ENCODE data around the gene TCF7L1.
"Not testable (repeated sequence)": the region's sequence is repeated elsewhere in the genome, so short reads cannot be mapped to it uniquely, and the experiment has no call there.

The TCF7L1 gene

DNA sequence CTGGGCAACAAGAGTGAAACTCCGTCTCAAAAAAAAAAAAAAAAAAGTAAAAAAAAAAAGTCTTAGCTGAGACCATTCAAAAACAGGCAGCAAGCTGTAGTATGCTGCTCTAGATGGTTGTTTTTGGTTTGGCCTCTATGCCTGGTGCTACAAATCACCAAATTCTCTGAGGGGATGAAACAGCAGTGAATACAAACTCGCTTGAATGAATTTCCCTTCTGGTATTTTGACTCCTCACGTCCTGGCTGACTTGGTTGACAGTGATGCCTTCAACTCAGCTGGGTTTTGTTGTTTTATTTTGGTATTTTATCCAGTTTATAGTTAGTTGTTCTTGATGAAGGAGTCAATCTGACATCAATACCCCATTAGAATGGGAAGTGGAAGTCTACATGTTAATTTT, 3.3 kb upstream of the TCF7L1 start:
- DNase-seq (ENCODE audit: low read depth) = no peak
- H3K4me3 ChIP-seq (ENCODE audit: low read depth, low read length) = no peak overlapping the region

GRCh38 chr2:85130407-85130806, 2.8 kb upstream of the TCF7L1 start:
- H3K4me3 ChIP-seq (ENCODE audit: low read depth, low read length) = no peak overlapping the region
- no peak for DNase-seq (ENCODE audit: low read depth)

- no peak overlapping the region for H3K4me3 ChIP-seq (ENCODE audit: low read depth, low read length)
- DNase-seq (ENCODE audit: low read depth) = no peak
These were observed 2.1 kb upstream of the TCF7L1 start for GRCh38 chr2:85131116-85131515.

GRCh38 chr2:85132397-85132796, 795 bp upstream of the TCF7L1 start:
- peak overlapping the region; percentile 77 for H3K4me3 ChIP-seq (ENCODE audit: low read depth, low read length)
- no peak for DNase-seq (ENCODE audit: low read depth)

- DNase-seq (ENCODE audit: low read depth) = no peak
These were observed 611 bp downstream of the TCF7L1 start for GRCh38 chr2:85133751-85134254.

GRCh38 chr2:85134255-85134895, 1.2 kb downstream of the TCF7L1 start:
- peak overlapping the region; percentile 77 for H3K4me3 ChIP-seq (ENCODE audit: low read depth, low read length)
- DNase-seq (ENCODE audit: low read depth) = no peak

More at GRCh38 chr2:85133751-85134254, 611 bp downstream of the TCF7L1 start:
- H3K4me3 ChIP-seq (ENCODE audit: low read depth, low read length) = peak overlapping the region; percentile 77

DNA sequence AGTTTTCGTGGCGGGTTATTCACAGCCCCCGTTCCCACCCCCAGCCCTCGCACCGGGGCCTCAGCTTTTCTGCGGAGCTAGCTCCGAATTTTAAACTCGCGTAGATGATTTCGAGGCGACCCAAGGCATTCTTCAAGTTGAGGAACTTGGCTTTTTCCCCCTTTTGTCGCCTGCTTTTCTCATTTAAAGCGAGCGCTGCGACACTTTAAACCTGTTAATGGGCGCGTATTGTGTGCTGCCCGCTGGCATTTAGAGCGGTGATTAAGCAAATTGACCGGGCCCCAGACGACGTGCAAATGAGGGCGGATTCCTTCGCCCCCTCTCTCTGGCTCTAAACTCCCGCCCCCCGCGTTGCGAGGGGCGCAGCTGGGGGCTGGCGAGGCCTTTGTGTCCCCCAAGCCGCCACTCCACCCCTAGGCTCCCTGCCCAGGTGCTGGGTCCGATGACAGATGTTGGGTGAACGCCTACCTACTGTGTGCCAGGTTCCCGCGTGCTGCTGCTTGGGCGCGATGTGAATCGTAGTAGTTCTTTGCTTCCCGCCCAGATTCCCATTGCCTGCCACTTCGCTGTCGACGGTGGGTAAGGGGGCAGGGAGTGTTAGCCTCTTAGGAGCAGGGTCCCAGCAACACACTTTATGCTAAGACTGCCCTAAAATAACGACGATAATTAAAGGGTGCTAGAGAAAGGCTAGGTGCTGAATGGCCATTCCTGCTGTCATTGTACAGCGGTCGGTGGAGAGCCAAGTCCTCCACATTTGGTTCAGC, 1.9 kb downstream of the TCF7L1 start:
- DNase-seq (ENCODE audit: low read depth) = no peak
- H3K4me3 ChIP-seq (ENCODE audit: low read depth, low read length) = peak overlapping the region; percentile 77

DNA sequence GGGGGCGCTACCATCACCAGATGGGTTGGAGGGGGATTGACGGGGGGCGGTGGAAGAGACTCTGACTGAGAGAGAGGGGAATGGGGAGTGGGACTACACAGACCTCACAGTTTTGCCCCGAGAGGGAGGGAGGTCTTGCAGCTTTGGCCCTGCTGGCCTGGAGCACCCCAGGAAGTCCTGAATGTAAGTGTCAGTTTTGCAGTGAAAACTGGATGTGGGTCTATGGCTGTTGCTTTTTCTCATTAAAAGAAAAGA, 2.4 kb downstream of the TCF7L1 start:
- no peak for DNase-seq (ENCODE audit: low read depth)
- H3K4me3 ChIP-seq (ENCODE audit: low read depth, low read length) = no peak overlapping the region

GRCh38 chr2:85137156-85137555, 4.0 kb downstream of the TCF7L1 start:
- H3K4me3 ChIP-seq (ENCODE audit: low read depth, low read length) = no peak overlapping the region
- no peak for DNase-seq (ENCODE audit: low read depth)

DNA sequence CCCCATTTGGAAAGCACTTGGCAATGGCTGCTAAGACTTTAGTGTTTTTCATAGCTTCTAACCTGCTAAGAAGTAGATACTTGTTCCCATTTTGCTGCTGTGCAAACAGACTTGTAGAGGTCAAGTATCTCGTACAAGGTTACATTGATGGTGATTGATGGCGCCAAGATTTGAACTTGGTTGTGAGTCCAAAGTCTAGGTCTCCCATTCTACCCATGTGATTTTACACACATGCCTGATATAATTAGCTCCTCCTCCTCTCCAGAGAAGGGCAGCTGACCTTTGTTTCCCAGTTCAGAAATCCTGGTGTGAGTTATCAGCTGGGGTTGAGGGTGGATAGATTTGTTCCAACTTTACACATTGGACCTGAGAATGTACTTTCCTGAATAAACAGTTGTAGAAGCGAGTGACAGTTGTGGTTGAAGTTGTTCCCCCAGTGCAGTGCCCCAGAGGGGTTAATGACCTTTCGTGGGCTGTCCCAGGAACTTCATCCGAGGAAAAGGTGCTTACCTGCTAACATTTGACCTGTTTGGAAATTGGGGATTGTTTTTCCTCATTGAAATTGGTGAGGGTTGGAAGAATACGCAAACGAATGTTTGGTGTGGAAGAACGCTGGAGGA, 10.4 kb downstream of the TCF7L1 start:
- no peak for DNase-seq (ENCODE audit: low read depth)
- H3K4me3 ChIP-seq (ENCODE audit: low read depth, low read length) = no peak overlapping the region

- DNase-seq (ENCODE audit: low read depth) = no peak
- H3K4me3 ChIP-seq (ENCODE audit: low read depth, low read length) = no peak overlapping the region
These were observed 12.1 kb downstream of the TCF7L1 start for GRCh38 chr2:85145116-85145820.

DNA sequence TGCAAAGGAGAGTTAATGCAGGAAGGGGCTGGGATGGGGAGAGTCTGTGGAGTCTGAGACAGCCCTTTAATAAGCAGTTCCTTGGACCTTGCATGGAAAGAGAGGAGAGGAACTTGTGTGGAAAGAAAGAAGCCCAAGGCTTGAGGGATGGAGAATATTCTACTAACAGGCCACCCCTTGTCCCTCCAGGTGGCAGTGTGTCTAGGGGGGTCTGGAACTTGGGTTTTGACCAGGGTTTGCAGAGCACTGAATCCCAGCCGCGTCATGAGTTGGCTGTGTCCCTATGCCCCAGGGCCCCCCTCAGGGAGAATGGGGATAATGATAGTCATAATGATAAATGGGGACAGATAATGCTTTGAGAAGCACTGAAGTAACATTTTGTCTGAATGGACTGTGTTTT, 15.0 kb downstream of the TCF7L1 start:
- no peak overlapping the region for H3K4me3 ChIP-seq (ENCODE audit: low read depth, low read length)
- DNase-seq (ENCODE audit: low read depth) = no peak

- H3K4me3 ChIP-seq (ENCODE audit: low read depth, low read length) = no peak overlapping the region
- no peak for DNase-seq (ENCODE audit: low read depth)
These were observed 17.8 kb downstream of the TCF7L1 start for GRCh38 chr2:85151026-85151425.

- DNase-seq (ENCODE audit: low read depth) = no peak
These were observed 19.7 kb downstream of the TCF7L1 start for GRCh38 chr2:85152895-85153294.

DNA sequence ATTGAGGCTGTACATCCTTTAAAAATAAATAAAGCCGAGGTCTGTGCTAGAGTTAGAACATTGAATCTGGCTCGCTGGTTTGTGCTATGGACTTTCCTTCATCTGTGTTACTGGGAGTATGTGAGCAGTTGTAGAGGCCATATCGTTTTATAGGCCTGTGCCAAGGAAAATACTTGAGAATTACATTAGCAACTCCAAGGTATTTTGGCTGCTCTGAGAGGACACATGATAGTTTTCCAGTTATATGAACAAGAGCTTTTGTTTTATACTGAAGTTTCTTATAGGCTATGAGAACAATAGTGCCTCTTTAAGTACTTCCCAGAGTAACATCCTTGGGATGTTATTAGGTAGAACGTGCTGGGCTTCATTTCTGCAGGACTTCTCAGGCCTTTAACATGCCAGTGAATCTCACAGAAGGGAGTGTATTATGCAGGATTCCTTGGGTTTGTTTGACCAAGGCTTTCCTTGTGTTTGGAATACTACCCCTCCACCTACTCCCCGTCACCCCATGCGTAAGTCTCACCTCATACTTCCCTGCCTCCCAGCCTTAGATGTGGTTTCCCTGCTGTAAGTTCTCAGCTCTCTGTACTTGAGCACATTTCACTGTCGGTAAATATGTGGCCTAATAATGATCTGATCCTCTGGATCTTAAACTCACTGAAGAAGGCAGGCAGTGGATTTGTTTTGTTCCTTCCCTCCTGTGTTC, 21.0 kb downstream of the TCF7L1 start:
- DNase-seq (ENCODE audit: low read depth) = no peak
- H3K4me3 ChIP-seq (ENCODE audit: low read depth, low read length) = no peak overlapping the region

More at GRCh38 chr2:85152895-85153294, 19.7 kb downstream of the TCF7L1 start:
- no peak overlapping the region for H3K4me3 ChIP-seq (ENCODE audit: low read depth, low read length)

- DNase-seq (ENCODE audit: low read depth) = not testable (repeated sequence)
These were observed 21.9 kb downstream of the TCF7L1 start for GRCh38 chr2:85155082-85155481.

DNA sequence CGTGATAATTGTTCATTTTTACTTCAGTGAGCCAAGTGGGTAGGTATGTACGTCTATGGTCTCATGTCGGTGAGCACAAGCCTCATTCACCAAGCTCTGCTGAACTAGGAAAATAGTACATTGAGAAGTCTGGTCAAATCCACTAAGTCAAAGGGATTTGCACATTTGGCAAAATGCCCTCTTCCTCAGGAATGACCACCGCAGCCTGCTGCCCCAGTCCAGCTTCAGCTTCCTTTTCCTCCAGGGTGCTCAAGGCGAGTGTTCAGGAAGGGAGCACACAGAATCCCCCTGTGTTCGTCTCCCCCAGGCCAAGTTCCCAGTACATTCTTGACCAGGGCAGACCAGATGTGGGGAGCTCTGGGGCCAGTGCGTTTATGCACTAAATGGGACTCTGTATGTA, 23.0 kb downstream of the TCF7L1 start:
- DNase-seq (ENCODE audit: low read depth) = no peak
- H3K4me3 ChIP-seq (ENCODE audit: low read depth, low read length) = no peak overlapping the region

More at GRCh38 chr2:85155082-85155481, 21.9 kb downstream of the TCF7L1 start:
- H3K4me3 ChIP-seq (ENCODE audit: low read depth, low read length) = not testable (repeated sequence)

DNA sequence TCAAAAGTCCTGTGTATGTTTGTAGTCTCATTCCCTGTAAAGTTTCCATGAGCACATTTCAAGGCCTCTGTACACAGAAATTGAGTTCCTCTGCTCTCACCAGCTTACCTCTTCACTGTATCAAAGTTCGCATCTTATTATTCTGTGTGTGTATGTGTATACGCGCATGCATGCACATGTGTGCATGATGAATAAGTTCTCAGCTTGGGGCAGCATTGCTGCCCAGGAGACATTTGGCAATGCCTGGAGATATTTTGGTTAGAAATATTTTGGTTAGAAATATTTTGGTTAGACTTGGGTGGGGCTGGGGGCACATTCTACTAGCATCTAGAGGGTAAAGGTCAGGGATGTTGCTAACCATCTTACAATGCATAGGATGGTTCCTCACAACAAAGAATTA, 23.4 kb downstream of the TCF7L1 start:
- H3K4me3 ChIP-seq (ENCODE audit: low read depth, low read length) = no peak overlapping the region
- no peak for DNase-seq (ENCODE audit: low read depth)

DNA sequence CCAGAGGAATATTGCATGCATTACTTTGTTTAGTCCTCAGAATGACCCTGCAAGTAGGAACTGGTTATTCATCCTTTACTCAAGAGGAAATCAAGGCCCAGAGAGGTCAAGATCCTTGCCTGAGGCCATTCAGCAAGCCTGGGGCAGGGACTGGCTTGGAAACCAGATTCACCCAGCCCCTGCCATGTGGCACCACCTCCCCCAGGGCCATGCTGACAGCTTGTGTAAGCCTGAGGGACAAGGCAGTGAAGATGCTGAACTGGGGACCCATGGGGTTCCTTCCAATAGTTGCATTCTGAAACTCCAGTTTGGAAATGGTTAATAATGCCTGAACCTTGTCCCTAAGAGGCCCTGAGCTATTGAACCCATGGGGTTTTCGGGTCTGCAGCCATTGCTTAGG, 24.2 kb downstream of the TCF7L1 start:
- no peak for DNase-seq (ENCODE audit: low read depth)
- H3K4me3 ChIP-seq (ENCODE audit: low read depth, low read length) = no peak overlapping the region
